ENCODE results near the gene ZNF423.

GRCh38 chr16:49651226-49651625 lies 204.7 kb downstream of the ZNF423 start:
- no peak for TF ChIP-seq CTCF (IDR thresholded peaks at IDR 0.05; ENCODE audit: poor library complexity, severe bottlenecking)
- no peak for TF ChIP-seq TAF1 (IDR thresholded peaks at IDR 0.05; ENCODE audit: low read depth)
- no peak for TF ChIP-seq SMC3 (conservative IDR thresholded peaks at IDR 0.05; ENCODE audit: poor library complexity)
- no peak for TF ChIP-seq REST (IDR thresholded peaks at IDR 0.05; ENCODE audit: borderline replicate concordance)
- TF ChIP-seq MXI1 (conservative IDR thresholded peaks at IDR 0.05; ENCODE audit: poor library complexity, severe bottlenecking), result no peak
- no peak for TF ChIP-seq POLR2AphosphoS5 (IDR thresholded peaks at IDR 0.05)
- no peak for TF ChIP-seq EZH2 (IDR thresholded peaks at IDR 0.05; ENCODE audit: borderline replicate concordance, insufficient read depth, low read length, poor library complexity, severe bottlenecking)
